ENCODE data around the gene ESAM.

Gene ESAM

GRCh38 chr11:124768914-124769313 lies 6.8 kb upstream of the ESAM start:
- Histone ChIP-seq H3K36me3 (peaks cover 26% of the 10 kb centered on the region), H3K4me3 (ENCODE audit: low read depth, low read length) (no peak overlapping the region), H3K27ac (no peak overlapping the region), H3K27me3 (ENCODE audit: insufficient read depth, low read depth, severe bottlenecking) (no peaks in the 10 kb centered on the region), H3K9me3 (ENCODE audit: severe bottlenecking) (no peaks in the 10 kb centered on the region)
- DNase-seq, result no peak
- TF ChIP-seq, protein P1, sequence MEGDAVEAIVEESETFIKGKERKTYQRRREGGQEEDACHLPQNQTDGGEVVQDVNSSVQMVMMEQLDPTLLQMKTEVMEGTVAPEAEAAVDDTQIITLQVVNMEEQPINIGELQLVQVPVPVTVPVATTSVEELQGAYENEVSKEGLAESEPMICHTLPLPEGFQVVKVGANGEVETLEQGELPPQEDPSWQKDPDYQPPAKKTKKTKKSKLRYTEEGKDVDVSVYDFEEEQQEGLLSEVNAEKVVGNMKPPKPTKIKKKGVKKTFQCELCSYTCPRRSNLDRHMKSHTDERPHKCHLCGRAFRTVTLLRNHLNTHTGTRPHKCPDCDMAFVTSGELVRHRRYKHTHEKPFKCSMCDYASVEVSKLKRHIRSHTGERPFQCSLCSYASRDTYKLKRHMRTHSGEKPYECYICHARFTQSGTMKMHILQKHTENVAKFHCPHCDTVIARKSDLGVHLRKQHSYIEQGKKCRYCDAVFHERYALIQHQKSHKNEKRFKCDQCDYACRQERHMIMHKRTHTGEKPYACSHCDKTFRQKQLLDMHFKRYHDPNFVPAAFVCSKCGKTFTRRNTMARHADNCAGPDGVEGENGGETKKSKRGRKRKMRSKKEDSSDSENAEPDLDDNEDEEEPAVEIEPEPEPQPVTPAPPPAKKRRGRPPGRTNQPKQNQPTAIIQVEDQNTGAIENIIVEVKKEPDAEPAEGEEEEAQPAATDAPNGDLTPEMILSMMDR (IDR thresholded peaks at IDR 0.05; ENCODE audit: low read depth, low read length), result no peak

DNA sequence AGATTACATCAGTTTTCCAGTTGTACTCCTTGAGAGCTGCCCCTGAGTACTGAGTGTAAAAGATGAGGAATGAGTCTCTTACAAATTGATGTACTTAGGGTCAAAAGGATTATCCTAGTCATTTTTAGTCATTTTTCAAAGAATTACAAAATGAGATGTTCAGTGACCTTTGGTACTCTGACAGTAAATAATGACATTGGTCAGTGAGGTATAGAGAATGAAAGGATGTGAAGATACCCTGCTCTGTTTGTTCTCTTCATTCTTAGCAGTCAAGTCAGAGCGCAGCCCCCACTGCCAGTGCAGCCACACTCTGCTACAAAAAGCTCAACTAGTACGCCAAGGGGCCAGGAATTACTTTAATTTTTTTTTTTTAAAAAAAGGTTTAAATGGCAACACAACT lies 4.1 kb upstream of the ESAM start:
- peaks cover 10% of the 10 kb centered on the region for H3K36me3 ChIP-seq
- DNase-seq, result no peak
- no peaks in the 10 kb centered on the region for H3K27me3 ChIP-seq (ENCODE audit: insufficient read depth, low read depth, severe bottlenecking)
- H3K4me3 ChIP-seq (ENCODE audit: low read depth, low read length), result no peak overlapping the region
- H3K27ac ChIP-seq, result no peak overlapping the region
- TF ChIP-seq, protein P1 (IDR thresholded peaks at IDR 0.05; ENCODE audit: low read depth, low read length), result no peak
- H3K9me3 ChIP-seq (ENCODE audit: severe bottlenecking), result no peaks in the 10 kb centered on the region

DNA sequence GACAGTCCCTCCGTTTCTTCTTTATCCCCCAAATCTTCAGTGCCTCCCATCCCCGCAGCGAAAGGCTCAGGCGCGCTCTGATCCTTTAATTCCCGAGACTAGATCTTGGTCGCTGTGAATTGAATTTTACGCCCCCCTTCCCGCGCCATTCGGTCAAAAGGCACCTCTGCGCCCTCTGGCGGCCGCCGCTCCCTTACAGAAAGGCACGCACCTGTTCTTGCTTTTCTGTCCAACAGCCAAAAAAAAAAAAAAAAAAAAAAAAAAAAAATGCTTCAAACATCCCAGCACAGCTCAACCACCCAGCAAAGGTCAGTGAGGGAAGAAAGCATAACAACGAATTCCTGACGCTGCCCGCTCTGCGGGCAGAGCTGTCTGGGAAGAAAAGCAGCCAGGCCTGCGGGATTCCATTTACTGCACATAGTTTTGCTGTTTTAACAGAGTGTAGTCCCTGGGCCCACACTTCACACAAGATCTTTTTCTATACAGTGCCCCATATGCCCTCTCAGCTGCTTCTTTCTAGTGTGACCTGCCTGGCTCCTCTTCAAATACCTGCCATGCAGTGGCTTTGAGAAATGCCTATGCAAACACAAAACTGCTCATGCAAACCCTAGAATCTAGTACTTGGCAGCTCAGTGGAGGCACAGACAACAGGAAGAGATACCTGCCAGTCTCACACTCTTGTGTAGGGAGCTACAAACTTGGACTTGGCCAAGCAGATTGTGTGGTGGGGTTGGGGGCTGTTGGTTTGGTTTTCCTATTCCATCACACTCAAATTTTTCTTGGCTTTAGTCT lies 1.3 kb upstream of the ESAM start:
- no peaks in the 10 kb centered on the region for H3K9me3 ChIP-seq (ENCODE audit: severe bottlenecking)
- peak overlapping the region; percentile 78 for H3K4me3 ChIP-seq (ENCODE audit: low read depth, low read length)
- H3K27ac ChIP-seq, result peak overlapping the region; percentile 49; the same call in 1 of the 2 replicates
- peaks cover 6% of the 10 kb centered on the region for H3K36me3 ChIP-seq
- no peaks in the 10 kb centered on the region for H3K27me3 ChIP-seq (ENCODE audit: insufficient read depth, low read depth, severe bottlenecking)
- TF ChIP-seq, protein P1 (IDR thresholded peaks at IDR 0.05; ENCODE audit: low read depth, low read length), result peak; percentile 60
- DNase-seq, result peak; percentile 90

DNA sequence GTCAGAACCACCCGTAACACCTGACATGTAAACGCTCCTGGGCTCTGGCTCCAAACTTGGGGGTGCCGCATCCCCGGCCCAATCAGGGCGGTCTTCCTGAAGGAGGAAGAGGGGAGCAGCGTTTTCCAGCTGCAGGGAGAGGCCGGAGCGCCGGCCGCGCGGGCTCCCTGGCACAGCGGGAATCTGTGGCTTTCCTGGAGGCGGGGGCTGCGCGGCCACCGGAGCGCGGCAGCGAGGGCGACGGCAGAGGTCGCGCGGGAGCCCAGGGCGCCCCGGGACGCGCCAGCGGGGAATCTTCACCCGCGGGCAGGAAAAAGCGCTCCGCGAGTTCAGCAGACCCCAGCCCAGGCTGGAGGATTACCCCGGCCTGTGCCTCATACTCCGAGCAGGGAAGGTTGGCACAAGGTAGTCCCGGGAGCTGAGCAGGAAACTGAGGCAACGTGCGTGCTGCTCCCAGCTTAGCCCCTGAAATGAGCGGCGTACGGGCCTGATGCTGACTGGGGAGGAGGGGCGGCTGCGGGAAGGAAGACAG lies 600 bp upstream of the ESAM start:
- H3K36me3 ChIP-seq, result peaks cover 4% of the 10 kb centered on the region
- H3K9me3 ChIP-seq (ENCODE audit: severe bottlenecking), result no peaks in the 10 kb centered on the region
- H3K27me3 ChIP-seq (ENCODE audit: insufficient read depth, low read depth, severe bottlenecking), result no peaks in the 10 kb centered on the region
- H3K27ac ChIP-seq, result peak overlapping the region; percentile 49; the same call in 1 of the 2 replicates
- TF ChIP-seq, protein P1 (IDR thresholded peaks at IDR 0.05; ENCODE audit: low read depth, low read length), result peak; percentile 19; the same call in 1 of the 2 replicates
- DNase-seq, result peak; percentile 46
- H3K4me3 ChIP-seq (ENCODE audit: low read depth, low read length), result peak overlapping the region; percentile 78

DNA sequence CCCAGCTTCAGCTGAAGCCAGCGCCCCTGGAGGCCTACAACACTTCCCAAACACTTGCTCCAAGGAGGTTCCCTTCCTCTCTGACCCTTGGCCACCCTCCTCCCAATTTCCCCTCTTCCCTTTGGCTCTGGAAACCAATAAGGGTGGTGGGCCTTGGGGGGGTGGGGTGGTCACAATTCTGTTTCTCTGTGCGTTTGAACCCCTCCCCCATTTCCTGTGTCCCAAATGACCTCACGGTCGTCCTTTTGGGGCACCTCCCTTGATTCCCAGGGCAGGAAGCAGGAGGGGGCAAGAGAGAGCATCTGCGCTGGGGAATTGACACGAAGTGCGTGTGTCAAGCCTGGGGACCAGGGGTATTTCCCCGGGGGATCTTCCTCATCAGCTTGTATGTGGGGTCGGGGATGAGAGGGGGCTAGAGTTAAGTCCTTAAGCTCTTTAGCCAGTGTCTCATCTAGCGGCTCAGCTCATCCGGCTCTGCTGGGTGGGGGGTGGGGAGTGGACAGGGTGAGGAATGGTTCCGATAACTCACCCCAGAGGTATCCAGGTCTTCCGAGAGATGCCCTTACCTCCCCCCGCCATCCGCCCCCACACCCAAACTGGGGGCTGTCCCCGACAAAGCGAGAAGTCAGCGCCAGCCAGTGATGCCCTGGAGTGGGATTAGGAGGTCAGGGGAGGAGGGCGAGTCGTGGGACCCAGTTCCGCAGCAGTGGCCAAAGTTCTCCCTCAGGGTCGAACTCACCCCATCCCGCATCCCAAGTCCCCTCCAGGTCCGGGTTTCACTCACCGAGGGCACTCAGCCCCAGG lies 587 bp downstream of the ESAM start:
- Histone ChIP-seq H3K4me3 (ENCODE audit: low read depth, low read length) (peak overlapping the region; percentile 58), H3K27ac (peak overlapping the region; percentile 33; the same call in 1 of the 2 replicates), H3K27me3 (ENCODE audit: insufficient read depth, low read depth, severe bottlenecking) (no peaks in the 10 kb centered on the region), H3K36me3 (no peaks in the 10 kb centered on the region), H3K9me3 (ENCODE audit: severe bottlenecking) (no peaks in the 10 kb centered on the region)
- DNase-seq, result peak; percentile 68
- TF ChIP-seq, protein P1 (IDR thresholded peaks at IDR 0.05; ENCODE audit: low read depth, low read length), result peak; percentile 16; the same call in 1 of the 2 replicates

Measured in WERI-Rb-1 (cell line).